ENCODE results near the gene SP6.

SP6 gene

GRCh38 chr17:47801906-47802305 lies 49.1 kb downstream of the SP6 start:
- no peak for TF ChIP-seq CTCF (IDR thresholded peaks at IDR 0.05; ENCODE audit: control insufficient read depth, extremely low read depth, insufficient read depth)
- DNase-seq (ENCODE audit: low read depth) = no peak
- no peak overlapping the region for H3K4me3 ChIP-seq (ENCODE audit: low read depth, low read length)

DNA sequence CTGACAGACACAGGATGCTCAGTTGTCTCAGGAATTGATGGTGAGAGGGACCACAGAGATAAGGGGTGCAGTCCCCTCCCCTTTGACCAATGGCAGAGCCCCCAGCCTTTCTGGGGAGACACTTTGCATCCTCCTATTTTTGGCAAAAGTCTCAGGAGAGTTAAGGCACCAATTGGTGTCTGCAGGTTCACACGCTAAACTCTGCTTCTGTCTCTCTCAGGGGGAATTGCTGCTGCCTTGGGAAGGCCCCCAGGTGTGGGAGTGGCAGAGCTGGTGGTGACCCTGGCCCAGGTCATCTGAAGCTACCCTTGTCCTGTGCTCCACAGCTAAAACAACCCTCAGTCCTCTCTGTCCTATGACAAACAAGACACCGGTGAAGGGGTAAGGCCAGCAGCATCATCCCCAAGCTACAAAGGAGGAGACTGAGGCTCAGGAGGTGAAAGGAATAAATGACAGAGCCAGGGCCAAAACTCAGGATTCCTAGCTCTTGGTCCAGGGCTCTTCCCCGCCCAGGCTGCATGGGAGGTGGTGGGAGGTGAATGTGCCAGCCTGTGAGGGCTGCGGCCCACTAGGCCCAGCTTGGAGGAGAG lies 49.7 kb downstream of the SP6 start:
- no peak for TF ChIP-seq CTCF (IDR thresholded peaks at IDR 0.05; ENCODE audit: control insufficient read depth, extremely low read depth, insufficient read depth)
- no peak for DNase-seq (ENCODE audit: low read depth)
- no peak overlapping the region for H3K4me3 ChIP-seq (ENCODE audit: low read depth, low read length)

DNA sequence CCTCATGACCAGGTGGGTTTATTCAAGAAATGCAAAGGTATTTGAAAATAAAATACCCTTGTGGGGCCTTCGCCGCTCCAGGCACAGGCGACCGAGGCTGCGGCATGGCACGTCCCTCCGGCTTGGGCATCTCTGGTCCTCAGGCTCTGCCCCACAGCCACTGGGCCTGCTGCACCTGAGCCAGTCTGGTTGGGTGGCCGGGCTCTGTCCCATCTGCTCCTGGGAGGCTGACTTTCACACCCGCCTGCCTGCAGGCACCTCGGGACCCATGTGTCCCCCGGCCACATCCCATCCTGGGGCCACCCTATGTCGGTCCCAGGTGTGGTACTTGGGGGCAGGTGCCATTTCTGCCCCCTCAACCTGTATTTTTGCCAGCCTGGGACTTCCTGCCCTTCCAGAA lies 50.3 kb downstream of the SP6 start:
- H3K4me3 ChIP-seq (ENCODE audit: low read depth, low read length) = no peak overlapping the region
- no peak for DNase-seq (ENCODE audit: low read depth)
- TF ChIP-seq CTCF (IDR thresholded peaks at IDR 0.05; ENCODE audit: control insufficient read depth, extremely low read depth, insufficient read depth) = no peak

DNA sequence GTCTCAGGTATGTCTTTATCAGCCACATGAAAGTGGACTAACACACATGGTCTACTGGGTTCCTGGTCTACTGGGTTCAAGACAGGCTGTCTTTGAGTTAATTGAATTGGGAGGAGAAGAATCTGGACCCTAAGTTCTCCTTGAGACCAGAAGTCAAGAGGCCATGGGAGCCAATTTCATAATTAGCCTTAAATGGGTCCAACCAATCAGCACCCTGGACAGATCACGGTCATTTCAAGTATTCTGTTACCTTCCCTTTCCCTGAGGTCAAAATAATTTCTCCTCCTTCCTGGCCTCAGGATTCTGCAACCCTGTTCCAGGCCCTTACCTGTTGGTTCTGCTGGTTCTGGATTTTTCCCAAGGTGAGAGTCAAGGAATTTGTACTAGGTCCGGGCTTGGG lies 53.2 kb downstream of the SP6 start:
- no peak for DNase-seq (ENCODE audit: low read depth)
- no peak for TF ChIP-seq CTCF (IDR thresholded peaks at IDR 0.05; ENCODE audit: control insufficient read depth, extremely low read depth, insufficient read depth)
- H3K4me3 ChIP-seq (ENCODE audit: low read depth, low read length) = no peak overlapping the region

Measured in LNCaP clone FGC (cell line).